ENCODE results near the gene ANKFY1.

DNA sequence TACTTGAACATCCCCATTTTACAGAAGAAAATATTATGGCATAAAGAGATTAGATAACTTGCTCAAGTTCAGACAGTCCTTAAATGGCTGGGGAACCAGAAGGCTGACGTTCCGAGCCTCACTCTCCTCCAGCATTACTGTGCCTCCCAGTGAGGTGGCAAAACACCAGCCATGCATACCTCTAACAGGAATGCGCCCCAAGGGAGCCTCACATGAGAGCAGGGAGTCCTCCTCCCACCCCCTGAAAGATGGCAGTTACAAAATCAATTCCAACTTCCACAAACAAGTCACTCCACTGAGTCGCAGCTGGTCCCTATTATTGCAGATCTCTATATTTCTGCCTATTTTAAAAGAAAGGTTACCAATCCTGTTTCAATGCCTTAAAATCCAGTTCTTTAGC, 55.5 kb downstream of the ANKFY1 start:
- TF ChIP-seq, protein P1, sequence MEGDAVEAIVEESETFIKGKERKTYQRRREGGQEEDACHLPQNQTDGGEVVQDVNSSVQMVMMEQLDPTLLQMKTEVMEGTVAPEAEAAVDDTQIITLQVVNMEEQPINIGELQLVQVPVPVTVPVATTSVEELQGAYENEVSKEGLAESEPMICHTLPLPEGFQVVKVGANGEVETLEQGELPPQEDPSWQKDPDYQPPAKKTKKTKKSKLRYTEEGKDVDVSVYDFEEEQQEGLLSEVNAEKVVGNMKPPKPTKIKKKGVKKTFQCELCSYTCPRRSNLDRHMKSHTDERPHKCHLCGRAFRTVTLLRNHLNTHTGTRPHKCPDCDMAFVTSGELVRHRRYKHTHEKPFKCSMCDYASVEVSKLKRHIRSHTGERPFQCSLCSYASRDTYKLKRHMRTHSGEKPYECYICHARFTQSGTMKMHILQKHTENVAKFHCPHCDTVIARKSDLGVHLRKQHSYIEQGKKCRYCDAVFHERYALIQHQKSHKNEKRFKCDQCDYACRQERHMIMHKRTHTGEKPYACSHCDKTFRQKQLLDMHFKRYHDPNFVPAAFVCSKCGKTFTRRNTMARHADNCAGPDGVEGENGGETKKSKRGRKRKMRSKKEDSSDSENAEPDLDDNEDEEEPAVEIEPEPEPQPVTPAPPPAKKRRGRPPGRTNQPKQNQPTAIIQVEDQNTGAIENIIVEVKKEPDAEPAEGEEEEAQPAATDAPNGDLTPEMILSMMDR (IDR thresholded peaks at IDR 0.05) = no peak
- TF ChIP-seq TCF12 (IDR thresholded peaks at IDR 0.05) (no peak), GABPA (IDR thresholded peaks at IDR 0.05; ENCODE audit: low read depth) (no peak), RCOR1 (IDR thresholded peaks at IDR 0.05; ENCODE audit: low read length) (no peak)
- TF ChIP-seq, protein P2, sequence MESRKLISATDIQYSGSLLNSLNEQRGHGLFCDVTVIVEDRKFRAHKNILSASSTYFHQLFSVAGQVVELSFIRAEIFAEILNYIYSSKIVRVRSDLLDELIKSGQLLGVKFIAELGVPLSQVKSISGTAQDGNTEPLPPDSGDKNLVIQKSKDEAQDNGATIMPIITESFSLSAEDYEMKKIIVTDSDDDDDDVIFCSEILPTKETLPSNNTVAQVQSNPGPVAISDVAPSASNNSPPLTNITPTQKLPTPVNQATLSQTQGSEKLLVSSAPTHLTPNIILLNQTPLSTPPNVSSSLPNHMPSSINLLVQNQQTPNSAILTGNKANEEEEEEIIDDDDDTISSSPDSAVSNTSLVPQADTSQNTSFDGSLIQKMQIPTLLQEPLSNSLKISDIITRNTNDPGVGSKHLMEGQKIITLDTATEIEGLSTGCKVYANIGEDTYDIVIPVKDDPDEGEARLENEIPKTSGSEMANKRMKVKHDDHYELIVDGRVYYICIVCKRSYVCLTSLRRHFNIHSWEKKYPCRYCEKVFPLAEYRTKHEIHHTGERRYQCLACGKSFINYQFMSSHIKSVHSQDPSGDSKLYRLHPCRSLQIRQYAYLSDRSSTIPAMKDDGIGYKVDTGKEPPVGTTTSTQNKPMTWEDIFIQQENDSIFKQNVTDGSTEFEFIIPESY (IDR thresholded peaks at IDR 0.05; ENCODE audit: borderline replicate concordance, low read depth) = no peak

Data from SK-N-SH (cell line).